DOHH2 (cell line): Measurements from ENCODE around the gene OCSTAMP.

Experiments used
- H3F3A ChIP-seq: fragments of 200-600 bp; sonication (generic), shearing (Covaris generic); 2 replicates; pipeline ENCODE4 v1.6.0; 2016; ENCODE audit warnings: antibody characterized with exemption, mild to moderate bottlenecking; ENCODE audit not compliant: control insufficient read depth, insufficient read depth
- H3K27ac ChIP-seq: fragments of 200-600 bp; sonication (generic); 2 replicates; pipeline ENCODE4 v1.5.1; 2014; ENCODE audit warnings: low read depth, mild to moderate bottlenecking, low read length, moderate library complexity
- H3K27me3 ChIP-seq: fragments of 200-600 bp; sonication (generic); 2 replicates; pipeline ENCODE4 v1.6.1; 2014; ENCODE audit warnings: mild to moderate bottlenecking, low read length, mixed read lengths; ENCODE audit not compliant: control insufficient read depth
- H3K36me3 ChIP-seq: fragments of 200-600 bp; sonication (generic); 2 replicates; pipeline ENCODE4 v1.6.1; 2014; ENCODE audit warnings: mild to moderate bottlenecking, low read length, moderate library complexity, mixed read lengths; ENCODE audit not compliant: control insufficient read depth
- H3K4me1 ChIP-seq: fragments of 200-600 bp; sonication (generic); 2 replicates; pipeline ENCODE4 v1.6.1; 2014; ENCODE audit warnings: mild to moderate bottlenecking, low read length, mixed read lengths; ENCODE audit not compliant: control insufficient read depth
- H3K4me2 ChIP-seq: fragments of 200-600 bp; sonication (generic); 2 replicates; pipeline ENCODE4 v1.6.0; 2014; ENCODE audit warnings: mild to moderate bottlenecking, low read length, moderate library complexity
- H3K4me3 ChIP-seq: fragments of 200-600 bp; sonication (generic); 2 replicates; pipeline ENCODE4 v1.5.1; 2014; ENCODE audit warnings: mild to moderate bottlenecking, low read length, mixed read lengths
- H3K79me2 ChIP-seq: fragments of 200-600 bp; sonication (generic); 2 replicates; pipeline ENCODE4 v1.6.1; 2014; ENCODE audit warnings: mild to moderate bottlenecking, low read length, mixed read lengths; ENCODE audit not compliant: control insufficient read depth
- H3K9me2 ChIP-seq: fragments of 200-600 bp; sonication (generic); replicated peaks from 2 replicates; pipeline ENCODE4 v1.6.1; 2014; ENCODE audit warnings: mild to moderate bottlenecking, low read length, mixed read lengths; ENCODE audit not compliant: control insufficient read depth
- H3K9me3 ChIP-seq: fragments of 200-600 bp; sonication (generic); 2 replicates; pipeline ENCODE4 v1.6.1; 2014; ENCODE audit warnings: antibody characterized with exemption, low read length, mixed read lengths; ENCODE audit not compliant: control insufficient read depth, insufficient read depth
- H4K20me1 ChIP-seq: fragments of 200-600 bp; sonication (generic); 2 replicates; pipeline ENCODE4 v1.6.0; 2014; ENCODE audit warnings: low read depth, mild to moderate bottlenecking, antibody characterized with exemption, low read length, moderate library complexity; ENCODE audit not compliant: control insufficient read depth, insufficient read depth
- CTCF ChIP-seq: fragments of 200-600 bp; sonication (generic); IDR thresholded peaks from one replicate; pipeline ENCODE4 v1.5.1; 2014; ENCODE audit warnings: antibody characterized with exemption, mild to moderate bottlenecking, low read depth, low read length; ENCODE audit not compliant: poor library complexity, severe bottlenecking
- EZH2phosphoT487 ChIP-seq: fragments of 200-600 bp; sonication (generic); IDR thresholded peaks from 2 replicates; pipeline ENCODE4 v1.6.1; 2017; ENCODE audit warnings: borderline replicate concordance, mild to moderate bottlenecking, antibody characterized with exemption, low read length, moderate library complexity, mixed read lengths

The OCSTAMP gene

GRCh38 chr20:46530640-46531039 lies 19.8 kb downstream of the OCSTAMP start:
- Histone ChIP-seq H3K79me2 (no peaks in the 10 kb centered on the region), H3K36me3 (no peaks in the 10 kb centered on the region), H4K20me1 (no peaks in the 10 kb centered on the region), H3K4me2 (no peak overlapping the region), H3K4me1 (no peaks in the 10 kb centered on the region), H3K27me3 (no peaks in the 10 kb centered on the region), H3F3A (no peaks in the 10 kb centered on the region), H3K9me3 (no peaks in the 10 kb centered on the region), H3K4me3 (no peak overlapping the region), H3K9me2 (no peaks in the 10 kb centered on the region), H3K27ac (no peak overlapping the region)
- TF ChIP-seq EZH2phosphoT487: no peak
- TF ChIP-seq CTCF: no peak

- Histone ChIP-seq H3K27me3 (no peaks in the 10 kb centered on the region), H3K79me2 (no peaks in the 10 kb centered on the region), H3K36me3 (no peaks in the 10 kb centered on the region), H3F3A (no peaks in the 10 kb centered on the region), H3K4me1 (no peaks in the 10 kb centered on the region), H4K20me1 (no peaks in the 10 kb centered on the region), H3K9me2 (no peaks in the 10 kb centered on the region), H3K27ac (no peak overlapping the region), H3K4me3 (no peak overlapping the region), H3K9me3 (no peaks in the 10 kb centered on the region), H3K4me2 (no peak overlapping the region)
- TF ChIP-seq CTCF (no peak), EZH2phosphoT487 (no peak)
Observed at GRCh38 chr20:46523696-46524328, 26.6 kb downstream of the OCSTAMP start.

- no peaks in the 10 kb centered on the region for H3K4me1 ChIP-seq
- no peak overlapping the region for H3K4me3 ChIP-seq
- H3K36me3 ChIP-seq: no peaks in the 10 kb centered on the region
- H4K20me1 ChIP-seq: no peaks in the 10 kb centered on the region
- H3K9me2 ChIP-seq: no peaks in the 10 kb centered on the region
- H3K27ac ChIP-seq: no peak overlapping the region
- no peaks in the 10 kb centered on the region for H3F3A ChIP-seq
- H3K9me3 ChIP-seq: no peaks in the 10 kb centered on the region
- no peaks in the 10 kb centered on the region for H3K79me2 ChIP-seq
- H3K4me2 ChIP-seq: no peak overlapping the region
- TF ChIP-seq EZH2phosphoT487 (no peak), CTCF (no peak)
- no peaks in the 10 kb centered on the region for H3K27me3 ChIP-seq
Observed at GRCh38 chr20:46523108-46523507, 27.3 kb downstream of the OCSTAMP start.
